ENCODE measurements around the gene SPATA2L.

Gene SPATA2L

DNA sequence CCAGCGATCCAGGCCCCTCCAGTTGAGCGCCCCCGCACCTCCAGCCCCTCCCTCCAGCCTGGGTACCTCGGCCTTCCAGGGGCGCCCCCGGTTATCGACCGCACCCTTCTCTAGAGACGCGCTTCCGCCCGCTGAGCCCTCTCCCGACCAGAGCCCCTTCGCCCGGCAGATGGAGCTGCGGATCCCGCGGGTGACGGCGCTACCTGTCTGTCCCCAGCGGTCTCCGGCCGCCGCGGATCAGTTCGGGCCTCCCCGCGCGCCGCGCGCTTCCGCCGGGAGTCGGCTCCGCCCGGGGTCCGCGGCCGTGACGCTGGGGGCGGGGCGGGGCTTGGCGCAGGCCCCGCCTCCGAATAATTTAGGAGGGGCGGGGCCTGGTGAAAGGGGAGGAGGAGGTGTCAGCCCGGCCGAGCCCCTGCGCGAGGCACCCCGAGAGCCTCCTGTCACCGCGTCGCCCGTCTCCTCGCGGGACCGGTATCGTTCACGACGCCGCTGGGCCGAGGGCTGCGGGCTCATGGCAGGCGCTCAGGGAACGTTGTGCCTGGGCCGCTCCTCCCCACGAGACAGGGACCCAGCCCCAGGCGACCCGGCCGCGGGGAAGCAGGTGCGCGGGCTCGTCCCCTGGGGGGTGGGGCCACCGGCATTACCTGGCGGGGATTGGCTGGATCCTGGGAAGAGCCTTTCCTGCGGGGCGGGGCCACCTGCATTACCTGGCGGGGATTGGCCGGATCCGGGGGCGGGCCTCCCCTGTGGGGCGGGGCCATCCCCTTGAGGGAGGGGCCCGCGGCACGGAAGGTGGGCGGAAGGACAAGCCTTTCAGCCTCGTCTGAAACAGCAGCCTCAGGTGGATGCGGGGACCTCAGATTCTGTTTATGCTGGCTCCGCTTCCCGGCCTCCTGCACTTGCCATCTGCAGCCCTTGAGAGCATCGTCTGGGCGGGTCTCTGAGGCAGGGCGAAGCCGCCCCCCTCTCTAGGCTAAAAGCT lies at the start of gene SPATA2L:
TSS of gene SPATA2L (minus strand) at position 281 of the 982 bp plus-strand sequence. CDS start 473 bp downstream, outside the sequence.
- peak; percentile 97 for DNase-seq

DNA sequence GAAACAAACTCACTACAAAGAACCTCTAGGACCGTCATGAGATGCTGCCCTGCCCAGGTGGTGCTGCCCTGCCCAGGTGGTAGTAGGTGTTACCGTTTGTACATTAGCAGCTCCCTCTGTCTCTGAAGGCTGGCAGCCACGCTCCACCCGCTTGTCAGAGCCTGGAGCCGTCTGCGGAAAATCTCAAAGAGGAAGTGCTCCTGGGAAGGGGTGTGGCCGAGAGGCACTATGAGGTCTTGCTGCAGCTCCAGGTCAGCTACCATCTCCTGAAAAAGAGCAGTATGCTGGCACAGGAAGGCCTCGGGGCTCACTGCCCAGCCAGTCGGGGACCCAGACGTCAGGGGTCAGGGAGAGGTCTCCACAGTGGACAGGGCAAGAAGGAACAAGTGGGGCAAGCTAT lies 48.1 kb upstream of the SPATA2L start:
- no peak for DNase-seq

GRCh38 chr16:89748921-89749320 lies 47.4 kb upstream of the SPATA2L start:
- no peak for DNase-seq

- no peak for DNase-seq
Measured at GRCh38 chr16:89748076-89748475, 46.6 kb upstream of the SPATA2L start.

- no peak for DNase-seq
Measured at GRCh38 chr16:89746043-89746442, 44.5 kb upstream of the SPATA2L start.

- no peak for DNase-seq
Measured at GRCh38 chr16:89744813-89745212, 43.3 kb upstream of the SPATA2L start.

DNA sequence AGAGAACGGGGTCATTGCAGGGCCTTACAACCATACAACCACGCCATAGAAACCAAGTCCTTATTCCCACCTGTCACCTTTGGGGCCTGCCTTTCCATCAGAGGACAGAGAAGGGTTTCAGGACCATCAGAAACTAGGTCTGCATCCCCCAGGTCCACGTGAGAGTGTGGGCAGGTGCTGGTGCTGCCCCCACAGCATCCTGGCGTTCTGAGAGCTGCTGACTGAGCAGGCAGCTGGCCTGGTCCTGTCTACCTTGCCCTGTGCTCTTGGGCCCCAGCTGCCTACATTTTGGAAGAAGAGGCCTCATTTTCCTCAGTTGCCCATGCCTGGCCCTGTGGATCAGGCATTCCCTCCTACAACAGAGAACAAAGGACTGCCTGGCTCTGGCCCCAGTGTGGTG lies 41.4 kb upstream of the SPATA2L start:
- no peak for DNase-seq

- DNase-seq, result no peak
Measured at GRCh38 chr16:89741342-89742014, 40.0 kb upstream of the SPATA2L start.

GRCh38 chr16:89739383-89739782 lies 37.9 kb upstream of the SPATA2L start:
- DNase-seq, result no peak

- no peak for DNase-seq
Measured at GRCh38 chr16:89738538-89739317, 37.2 kb upstream of the SPATA2L start.

DNA sequence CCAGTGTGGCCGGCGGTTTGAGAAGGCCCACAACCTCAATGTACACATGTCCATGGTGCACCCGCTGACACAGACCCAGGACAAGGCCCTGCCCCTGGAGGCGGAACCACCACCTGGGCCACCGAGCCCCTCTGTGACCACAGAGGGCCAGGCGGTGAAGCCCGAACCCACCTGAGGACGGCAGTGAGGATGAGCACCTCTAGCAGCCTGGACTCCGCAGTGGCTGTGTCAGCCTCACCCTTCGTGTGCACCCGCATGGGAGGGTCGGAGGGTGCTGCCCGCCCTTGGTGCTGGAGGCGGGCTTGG lies 36.5 kb upstream of the SPATA2L start:
- DNase-seq, result no peak

DNA sequence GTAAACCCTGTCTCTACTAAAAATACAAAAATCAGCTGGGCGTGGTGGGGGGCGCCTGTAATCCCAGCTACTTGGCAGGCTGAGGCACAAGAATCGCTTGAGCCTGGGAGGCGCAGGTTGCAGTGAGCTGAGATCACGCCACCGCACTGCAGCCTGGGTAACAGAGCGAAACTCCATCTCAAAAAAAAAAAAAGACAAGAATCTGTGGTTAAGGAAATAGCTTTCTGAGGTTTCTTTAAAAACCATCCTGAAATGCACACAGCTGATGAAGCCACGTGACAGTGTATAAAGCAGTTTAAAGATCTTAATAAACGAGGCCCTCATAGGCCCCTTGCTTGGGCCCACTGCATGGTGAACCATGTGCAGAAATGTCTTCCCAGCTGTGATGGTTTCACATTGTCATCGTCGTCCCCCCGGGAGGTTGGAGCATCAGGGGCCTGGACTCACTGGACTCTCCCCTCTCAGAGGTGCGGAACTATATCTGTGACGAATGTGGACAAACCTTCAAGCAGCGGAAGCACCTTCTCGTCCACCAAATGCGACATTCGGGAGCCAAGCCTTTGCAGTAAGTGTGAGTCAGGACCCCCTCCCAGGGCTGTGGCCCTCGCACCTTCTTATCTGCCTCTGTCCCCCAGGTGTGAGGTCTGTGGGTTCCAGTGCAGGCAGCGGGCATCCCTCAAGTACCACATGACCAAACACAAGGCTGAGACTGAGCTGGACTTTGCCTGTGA lies 36.0 kb upstream of the SPATA2L start:
- DNase-seq, result peak; percentile 65

- DNase-seq, result no peak
Measured at GRCh38 chr16:89736554-89736953, 35.0 kb upstream of the SPATA2L start.

GRCh38 chr16:89733792-89734191 lies 32.3 kb upstream of the SPATA2L start:
- no peak for DNase-seq

DNA sequence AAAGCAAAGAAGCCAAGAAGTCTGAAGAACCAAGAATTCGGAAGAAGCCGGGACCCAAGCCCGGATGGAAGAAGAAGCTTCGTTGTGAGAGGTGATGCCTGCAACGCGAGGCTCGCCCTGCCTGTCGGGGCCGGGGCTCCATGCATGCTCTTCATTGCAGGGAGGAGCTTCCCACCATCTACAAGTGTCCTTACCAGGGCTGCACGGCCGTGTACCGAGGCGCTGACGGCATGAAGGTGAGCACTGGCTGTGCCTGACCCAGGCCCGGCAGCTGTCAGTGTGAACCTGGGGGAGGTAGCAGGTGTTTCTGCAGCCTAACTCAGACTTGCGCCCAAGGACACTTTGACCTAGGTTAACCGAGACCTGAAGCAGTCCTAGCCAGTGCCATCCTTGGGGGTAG lies 31.8 kb upstream of the SPATA2L start:
- no peak for DNase-seq

DNA sequence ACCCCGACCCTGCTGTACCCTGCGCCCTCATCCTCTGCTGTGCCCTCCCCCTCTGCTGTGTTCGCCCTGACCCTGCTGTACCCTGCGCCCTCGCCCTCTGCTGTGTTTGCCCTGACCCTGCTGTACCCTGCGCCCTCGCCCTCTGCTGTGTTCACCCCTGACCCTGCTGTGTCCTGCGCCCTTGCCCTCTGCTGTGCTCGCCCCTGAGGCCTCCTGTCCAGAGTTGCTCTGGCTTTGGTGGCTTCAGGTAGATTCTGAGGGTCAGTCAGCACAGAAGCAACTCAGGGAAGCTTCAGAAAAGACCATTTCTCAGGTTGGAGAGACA lies 31.4 kb upstream of the SPATA2L start:
- DNase-seq, result no peak

DNA sequence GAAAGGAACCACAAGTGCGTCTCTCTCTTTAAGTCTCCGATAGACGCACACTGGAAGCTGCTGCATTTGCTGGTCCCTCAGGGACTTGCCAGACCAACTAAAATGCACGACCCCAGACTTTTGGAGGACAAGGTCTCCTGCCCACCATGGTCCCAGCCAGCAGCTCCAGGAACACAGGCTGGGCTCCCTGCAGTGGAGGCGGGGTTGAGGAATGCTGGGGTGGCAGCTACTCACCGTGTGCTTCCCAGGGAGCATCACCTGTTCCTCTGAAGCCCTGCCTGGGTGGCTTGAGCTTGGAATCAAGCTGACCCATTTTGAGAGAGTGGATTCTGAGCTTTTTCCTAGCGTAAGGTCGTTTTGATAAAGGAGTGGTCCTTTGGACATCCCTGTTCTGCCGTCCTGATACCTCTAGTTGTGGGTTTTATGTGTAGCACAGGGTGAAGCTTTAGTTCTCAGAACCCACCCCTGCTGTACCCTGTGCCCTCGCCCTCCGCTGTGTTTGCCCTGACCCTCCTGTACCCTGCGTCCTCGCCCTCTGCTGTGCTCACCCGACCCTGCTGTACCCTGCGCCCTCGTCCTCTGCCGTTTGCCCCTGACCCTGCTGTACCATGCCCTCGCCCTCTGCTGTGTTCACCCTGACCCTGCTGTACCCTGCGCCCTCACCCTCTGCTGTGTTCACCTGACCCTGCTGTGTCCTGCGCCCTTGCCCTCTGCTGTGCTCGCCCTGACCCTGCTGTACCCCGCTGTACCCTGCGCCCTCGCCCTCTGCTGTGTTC lies 30.8 kb upstream of the SPATA2L start:
- DNase-seq, result no peak

GRCh38 chr16:89730610-89731234 lies 29.2 kb upstream of the SPATA2L start:
- DNase-seq, result no peak

GRCh38 chr16:89729863-89730593 lies 28.5 kb upstream of the SPATA2L start:
- DNase-seq, result no peak

- no peak for DNase-seq
Measured at GRCh38 chr16:89729293-89729692, 27.8 kb upstream of the SPATA2L start.
